Measurements from ENCODE around the gene FHIT.

GRCh38 chr3:60652829-60653228 is 598.4 kb downstream of the FHIT start:
- TF ChIP-seq CTCF (IDR thresholded peaks at IDR 0.05) (no peak), POLR2A (IDR thresholded peaks at IDR 0.05) (no peak)
